HG03575 (cell line): ENCODE data around the gene ELL.

ENCODE experiments used
- ATAC-seq: cut with Tn5 transposase; IDR thresholded peaks from one replicate; pipeline ENCODE4 v1.9.1; 2021; ENCODE audit not compliant: unreplicated experiment, insufficient number of reproducible peaks, low FRiP score; ENCODE audit errors: extremely low read depth

Gene ELL

GRCh38 chr19:18456974-18457373, 64.9 kb downstream of the ELL start:
- no peak for ATAC-seq

GRCh38 chr19:18456279-18456678, 65.6 kb downstream of the ELL start:
- ATAC-seq: no peak

- ATAC-seq: no peak
Observed at GRCh38 chr19:18453269-18454024, 68.4 kb downstream of the ELL start.

- no peak for ATAC-seq
Observed at GRCh38 chr19:18452386-18452785, 69.5 kb downstream of the ELL start.

- no peak for ATAC-seq
Observed at GRCh38 chr19:18450931-18451836, 70.7 kb downstream of the ELL start.

- no peak for ATAC-seq
Observed at GRCh38 chr19:18450021-18450930, 71.6 kb downstream of the ELL start.

GRCh38 chr19:18449552-18449951, 72.3 kb downstream of the ELL start:
- ATAC-seq: no peak

DNA sequence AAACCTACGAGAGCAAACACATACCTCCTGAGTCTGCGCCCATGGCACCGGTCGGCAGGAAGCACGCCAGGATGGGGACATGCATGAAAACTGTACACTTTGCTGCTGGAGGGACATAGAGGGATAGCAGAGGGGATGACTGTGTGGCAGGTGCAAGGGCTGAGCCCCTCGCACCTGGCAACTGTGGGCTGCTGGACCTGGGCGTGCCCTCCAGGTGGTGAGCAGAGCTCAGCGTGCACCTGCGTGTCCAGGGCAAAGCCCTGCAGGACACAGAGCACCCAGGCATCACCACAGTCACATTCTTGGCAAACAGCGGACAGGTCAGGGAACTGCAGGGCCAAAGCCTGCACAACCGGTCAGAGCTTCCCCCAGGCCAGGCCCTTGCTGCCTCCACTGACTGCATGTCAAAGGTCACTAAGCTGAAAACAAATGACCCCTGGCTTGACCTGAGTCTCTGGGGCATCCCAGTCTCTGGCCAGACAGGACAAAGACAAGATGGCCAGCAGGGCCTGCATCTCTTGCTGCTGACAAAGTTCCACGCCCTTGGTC, 75.0 kb downstream of the ELL start:
- ATAC-seq: no peak

- no peak for ATAC-seq
Observed at GRCh38 chr19:18446145-18446810, 75.6 kb downstream of the ELL start.

GRCh38 chr19:18445262-18445948, 76.5 kb downstream of the ELL start:
- no peak for ATAC-seq

GRCh38 chr19:18444513-18444912, 77.4 kb downstream of the ELL start:
- ATAC-seq: no peak

DNA sequence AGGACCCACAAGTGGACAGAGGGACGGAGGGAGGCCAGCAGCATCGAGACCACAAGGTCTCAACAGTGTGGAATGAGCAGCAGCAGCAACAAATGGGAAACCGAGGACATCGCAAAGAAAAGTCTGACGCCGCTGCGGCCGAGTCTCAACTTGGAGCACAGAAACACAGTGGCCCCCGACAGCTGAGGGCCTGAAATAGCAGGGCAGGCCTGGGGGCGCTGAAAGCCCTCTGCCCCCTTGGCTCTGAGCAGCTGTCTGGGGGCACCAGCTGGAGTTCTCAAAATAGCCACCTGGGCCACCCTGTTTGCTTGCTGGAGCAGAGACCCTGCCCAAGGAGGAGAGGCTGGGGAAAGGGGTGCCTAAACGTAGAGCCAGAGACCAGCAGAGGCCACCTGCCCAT, 78.0 kb downstream of the ELL start:
- ATAC-seq: no peak

DNA sequence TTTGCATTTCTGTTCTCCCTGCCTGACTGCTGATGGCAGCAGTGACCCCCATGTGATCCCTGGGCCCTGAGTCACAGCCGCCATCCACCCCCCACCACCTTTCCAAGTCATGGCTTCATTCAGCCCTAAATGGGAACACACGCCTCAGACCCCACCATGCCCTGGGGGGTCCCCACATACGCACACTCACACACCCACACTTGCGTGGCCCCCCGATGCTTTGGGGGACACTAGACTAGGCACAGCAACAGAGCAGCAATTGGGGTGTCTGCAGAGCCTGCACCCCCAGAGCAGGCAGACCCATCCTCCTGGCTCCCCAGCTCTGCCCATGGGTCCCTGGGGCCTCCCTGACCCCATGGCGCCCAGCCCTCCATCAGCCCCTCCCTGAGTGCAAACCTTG, 78.5 kb downstream of the ELL start:
- ATAC-seq: no peak

- no peak for ATAC-seq
Observed at GRCh38 chr19:18442941-18443340, 78.9 kb downstream of the ELL start.

DNA sequence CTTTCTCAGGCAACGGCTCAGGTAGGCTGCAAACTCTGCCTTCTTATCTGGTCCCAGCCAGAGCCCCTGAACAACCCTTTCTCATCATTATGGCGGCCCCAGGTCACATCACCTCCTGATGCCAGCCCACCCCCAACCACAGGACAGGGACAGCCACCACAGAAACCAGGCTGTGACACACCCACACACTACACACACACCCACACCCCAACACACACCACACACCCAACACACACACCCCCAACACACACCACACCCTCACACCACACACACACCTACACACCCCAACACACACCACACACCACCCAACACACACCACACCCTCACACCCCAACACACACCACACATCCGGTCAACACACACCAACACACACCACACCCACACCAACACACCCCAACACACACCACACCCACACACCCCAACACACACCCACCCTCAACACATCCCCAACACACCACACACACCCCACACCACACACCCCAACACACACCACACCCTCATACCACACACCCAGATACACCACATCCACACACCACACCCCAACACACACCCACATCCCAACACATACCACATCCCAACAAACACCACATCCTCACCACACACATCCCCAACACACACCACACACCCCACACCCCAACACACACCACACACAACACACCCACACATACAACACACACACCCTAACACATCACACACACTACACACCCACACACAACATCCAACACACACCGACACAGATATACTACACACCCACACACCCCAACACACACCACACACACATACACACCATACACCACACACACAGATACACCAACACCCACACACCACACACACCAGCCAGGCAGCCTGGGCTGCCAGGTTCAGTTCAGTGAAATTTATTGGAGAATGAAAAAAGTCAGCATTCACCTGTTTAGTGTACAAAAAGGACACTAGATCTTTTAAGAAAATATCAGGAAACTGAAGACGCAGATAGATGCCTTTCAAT, 79.8 kb downstream of the ELL start:
- no peak for ATAC-seq

GRCh38 chr19:18440936-18441803, 80.7 kb downstream of the ELL start:
- no peak for ATAC-seq
